HCT116 (cell line): Measurements from ENCODE around the gene ZC3H12C. TPM values are rescaled to one million over a fixed set of nuclear protein-coding genes. Genes with fewer than 3 reads are reported as not detected.

Experiments used
- ATAC-seq: fragments of 200-7000 bp; cut with Tn5 transposase; 2 replicates; pipeline ENCODE4 v1.9.1; 2020; ENCODE audit warnings: mild to moderate bottlenecking, moderate library complexity
- BruUV-seq: library from RNA; stranded (reverse); fragments of 400-500 nt; replicated peaks from 2 replicates; lab custom pipeline; 2021; lab: Mats Ljungman, UMichigan
- CTCF ChIA-PET: fragments of 300-600 bp; sonication (Branson Sonifier 250); formaldehyde crosslinking; loops from one replicate; lab custom pipeline; 2021; ENCODE audit warnings: antibody characterized with exemption; lab: Charles Lee
- POLR2A ChIA-PET: fragments of 300-600, 350-600 bp; sonication (Branson Sonifier 250); formaldehyde crosslinking; loops from one replicate; lab custom pipeline; 2021; ENCODE audit warnings: antibody characterized with exemption; lab: Charles Lee
- RAD21 ChIA-PET, 2 experiments: fragments of 300-600 bp; sonication (Branson Sonifier 250); formaldehyde crosslinking; loops; one replicate each; lab custom pipeline; 2023; ENCODE audit warnings: low total read pairs in 2 of 2; ENCODE audit not compliant: uncharacterized antibody in 2 of 2, unreplicated experiment in 2 of 2, low non-redundant PET in 1 of 2; lab: Charles Lee
- DNase-seq: peaks from one replicate; pipeline ENCODE4 v3.0.0-alpha.2; 2010; ENCODE audit warnings: low read depth, low spot score
- H2AFZ ChIP-seq: fragments of 200-600 bp; shearing (Covaris generic), sonication (generic); 2 replicates; pipeline ENCODE4 v1.6.1; 2017; ENCODE audit warnings: low read depth, mixed run types, mixed read lengths, antibody characterized with exemption, low read length; ENCODE audit not compliant: poor library complexity, severe bottlenecking
- H3K27ac ChIP-seq: 2 replicates; pipeline ENCODE4 v1.5.1; 2012; ENCODE audit warnings: low read depth, low read length
- H3K27me3 ChIP-seq: fragments of 200-600 bp; sonication (generic); 2 replicates; pipeline ENCODE4 v1.6.1; 2016; ENCODE audit warnings: mixed run types, low read length, mixed read lengths; ENCODE audit not compliant: insufficient read depth
- H3K36me3 ChIP-seq, 2 experiments: fragments of 200-500 bp in 1 of 2; fragments of 200-600 bp in 1 of 2; sonication (Bioruptor generic) in 1 of 2; sonication (generic) in 1 of 2; 2 replicates each; pipeline versions ENCODE4 v1.5.1 to v1.6.1; 2014 to 2016; ENCODE audit warnings: low read length in 2 of 2, inconsistent platforms in 1 of 2, mixed read lengths in 1 of 2, mixed run types in 1 of 2; ENCODE audit not compliant: insufficient read depth in 2 of 2, control insufficient read depth in 1 of 2
- H3K4me1 ChIP-seq, 2 experiments: fragments of 200-600 bp in 1 of 2; sonication (generic) in 1 of 2; 2 replicates each; pipeline versions ENCODE4 v1.5.1 to v1.6.1; 2012 to 2017; ENCODE audit warnings: low read length in 2 of 2, inconsistent platforms in 1 of 2, mild to moderate bottlenecking in 1 of 2, mixed read lengths in 1 of 2, mixed run types in 1 of 2, moderate library complexity in 1 of 2; ENCODE audit not compliant: insufficient read depth in 2 of 2, control insufficient read depth in 1 of 2
- H3K4me2 ChIP-seq: fragments of 200-600 bp; sonication (generic); 2 replicates; pipeline ENCODE4 v1.6.1; 2017; ENCODE audit warnings: mixed run types, low read length, mixed read lengths
- H3K4me3 ChIP-seq, 2 experiments: fragments of 200-600 bp in 1 of 2; sonication (generic) in 1 of 2; replicated peaks in 1 of 2; 2 replicates each; pipeline ENCODE4 v1.5.1; 2011 to 2016; ENCODE audit warnings: low read length in 2 of 2, control low read depth in 1 of 2, low read depth in 1 of 2, mild to moderate bottlenecking in 1 of 2, mixed read lengths in 1 of 2, mixed run types in 1 of 2
- H3K79me2 ChIP-seq: fragments of 200-600 bp; sonication (generic); 2 replicates; pipeline ENCODE4 v1.6.1; 2017; ENCODE audit warnings: mild to moderate bottlenecking, mixed run types, low read length, moderate library complexity, mixed read lengths; ENCODE audit not compliant: insufficient read depth
- H3K9ac ChIP-seq: fragments of 200-600 bp; sonication (generic); 2 replicates; pipeline ENCODE4 v1.6.1; 2016; ENCODE audit warnings: low read length, mixed read lengths
- H3K9me2 ChIP-seq: fragments of 200-600 bp; sonication (generic), shearing (Covaris generic); 2 replicates; pipeline ENCODE4 v1.6.1; 2017; ENCODE audit warnings: mixed run types, mild to moderate bottlenecking, moderate library complexity; ENCODE audit not compliant: insufficient read depth
- H3K9me3 ChIP-seq, 2 experiments: fragments of 200-500 bp in 1 of 2; fragments of 200-600 bp in 1 of 2; sonication (Bioruptor generic) in 1 of 2; sonication (generic) in 1 of 2; 2 replicates each; pipeline ENCODE4 v1.6.1; 2014 to 2017; ENCODE audit warnings: low read length in 2 of 2, mixed read lengths in 2 of 2, inconsistent platforms in 1 of 2, low read depth in 1 of 2, mild to moderate bottlenecking in 1 of 2, mixed run types in 1 of 2, moderate library complexity in 1 of 2; ENCODE audit not compliant: control insufficient read depth in 1 of 2, insufficient read depth in 1 of 2
- H4K20me1 ChIP-seq: fragments of 200-600 bp; sonication (generic), shearing (Covaris generic); 2 replicates; pipeline ENCODE4 v1.6.1; 2017; ENCODE audit warnings: mixed run types, mild to moderate bottlenecking, moderate library complexity; ENCODE audit not compliant: insufficient read depth
- CBX3 ChIP-seq: IDR thresholded peaks from 2 replicates; pipeline ENCODE4 v1.6.1; 2012; ENCODE audit warnings: low read depth
- CEBPB ChIP-seq: IDR thresholded peaks from 2 replicates; pipeline ENCODE4 v1.6.1; 2012; ENCODE audit warnings: low read depth
- CTCF ChIP-seq, 3 experiments: fragments of 200-600 bp in 1 of 3; sonication (generic) in 1 of 3; IDR thresholded peaks in 2 of 3; conservative IDR thresholded peaks in 1 of 3; 2 replicates each; pipeline ENCODE4 v1.5.1; 2012 to 2017; ENCODE audit warnings: low read depth in 2 of 3, low read length in 2 of 3, antibody characterized with exemption in 1 of 3, borderline replicate concordance in 1 of 3, control low read depth in 1 of 3, mild to moderate bottlenecking in 1 of 3, mixed read lengths in 1 of 3, mixed run types in 1 of 3, moderate library complexity in 1 of 3; ENCODE audit not compliant: insufficient read depth in 1 of 3
- EGR1 ChIP-seq: IDR thresholded peaks from 2 replicates; pipeline ENCODE4 v1.6.1; 2012; ENCODE audit warnings: low read depth
- ELF1 ChIP-seq: IDR thresholded peaks from 2 replicates; pipeline ENCODE4 v1.6.1; 2012; ENCODE audit warnings: low read depth, borderline replicate concordance
- FOSL1 ChIP-seq: IDR thresholded peaks from 2 replicates; pipeline ENCODE4 v1.6.1; 2012; ENCODE audit warnings: low read depth
- JUND ChIP-seq: IDR thresholded peaks from 2 replicates; pipeline ENCODE4 v1.6.1; 2012
- MAX ChIP-seq: IDR thresholded peaks from 2 replicates; pipeline ENCODE4 v1.6.1; 2012
- POLR2A ChIP-seq: IDR thresholded peaks from 2 replicates; pipeline ENCODE4 v1.7.0; 2011; ENCODE audit warnings: borderline replicate concordance; ENCODE audit not compliant: insufficient read depth, insufficient read length; ENCODE audit errors: extremely low read depth
- POLR2AphosphoS5 ChIP-seq: IDR thresholded peaks from 2 replicates; pipeline ENCODE4 v1.6.1; 2011; ENCODE audit warnings: mild to moderate bottlenecking, low read depth, low read length, moderate library complexity
- RAD21 ChIP-seq: IDR thresholded peaks from 2 replicates; pipeline ENCODE4 v1.6.1; 2012; ENCODE audit warnings: low read depth, mild to moderate bottlenecking
- REST ChIP-seq: IDR thresholded peaks from 2 replicates; pipeline ENCODE4 v1.6.1; 2012; ENCODE audit warnings: low read depth
- SIN3A ChIP-seq: IDR thresholded peaks from 2 replicates; pipeline ENCODE4 v1.6.1; 2012; ENCODE audit warnings: low read depth
- SP1 ChIP-seq: IDR thresholded peaks from 2 replicates; pipeline ENCODE4 v1.6.1; 2012; ENCODE audit warnings: low read depth
- SRF ChIP-seq: IDR thresholded peaks from 2 replicates; pipeline ENCODE4 v1.6.1; 2012; ENCODE audit warnings: low read depth
- TCF7L2 ChIP-seq: IDR thresholded peaks from 2 replicates; pipeline ENCODE4 v1.7.0; 2011; ENCODE audit warnings: borderline replicate concordance, inconsistent platforms; ENCODE audit not compliant: insufficient read depth, insufficient read length; ENCODE audit errors: extremely low read depth
- ZBTB33 ChIP-seq: IDR thresholded peaks from 2 replicates; pipeline ENCODE4 v1.6.1; 2011; ENCODE audit warnings: mild to moderate bottlenecking, low read length, moderate library complexity; ENCODE audit not compliant: insufficient replicate concordance; ENCODE audit errors: extremely low read depth
- ZFX ChIP-seq: fragments of 450-650 bp; IDR thresholded peaks from 2 replicates; pipeline ENCODE4 v1.6.1; 2017
- intact Hi-C: fragments of 100-400 bp; cut with micrococcal nuclease; formaldehyde crosslinking; loops from 2 replicates; pipeline ENCODE4 v1.10.0; 2022
- total RNA-seq: library from RNA; stranded (reverse); gene quantifications from one replicate; pipeline ENCODE4 v1.2.1, GENCODE V29; 2021; ENCODE audit not compliant: unreplicated experiment

Gene ZC3H12C
- total RNA-seq, 1 experiment from 2014 or later = 10.2 TPM

GRCh38 chr11:110044226-110044968, 48.8 kb upstream of the ZC3H12C start:
- POLR2A ChIA-PET = no interaction called here
- Histone ChIP-seq H3K27me3 (no peaks in the 10 kb centered on the region), H3K27ac (no peak overlapping the region), H3K9me3 (no peaks in the 10 kb centered on the region), H3K9me2 (no peaks in the 10 kb centered on the region), H4K20me1 (no peaks in the 10 kb centered on the region), H3K9ac (no peak overlapping the region), H3K79me2 (no peaks in the 10 kb centered on the region), H2AFZ (no peak overlapping the region), H3K36me3 (no peaks in the 10 kb centered on the region), H3K4me2 (no peak overlapping the region), H3K4me3 (no peak overlapping the region), H3K4me1 (no peaks in the 10 kb centered on the region)
- CTCF ChIA-PET = no interaction called here
- RAD21 ChIA-PET = no interaction called here
- intact Hi-C loops = no loop called here
- TF ChIP-seq REST (no peak), ZBTB33 (no peak), CTCF (IDR thresholded peaks at IDR 0.05 in 2 of 3, conservative IDR thresholded peaks at IDR 0.05 in 1 of 3; ENCODE audit: borderline replicate concordance in 1 of 3, insufficient read depth in 1 of 3, low read depth in 2 of 3, low read length in 2 of 3) (no peak), ZFX (no peak), SP1 (no peak), EGR1 (no peak), FOSL1 (no peak), TCF7L2 (no peak), CBX3 (no peak), SRF (no peak), MAX (no peak), RAD21 (no peak), SIN3A (no peak), CEBPB (no peak), ELF1 (no peak), POLR2AphosphoS5 (no peak), POLR2A (no peak), JUND (no peak)
- ATAC-seq (no peak), DNase-seq (no peak)
- BruUV-seq = no TSS peak
